Measurements from ENCODE around the gene TIMP4.

Gene TIMP4

GRCh38 chr3:12148183-12148940 is 10.3 kb downstream of the TIMP4 start:
- DNase-seq (ENCODE audit: low read depth in 1 of 2, low spot score in 1 of 2): no peak

- no peak for DNase-seq (ENCODE audit: low read depth in 1 of 2, low spot score in 1 of 2)
Observed at GRCh38 chr3:12147049-12147780, 11.5 kb downstream of the TIMP4 start.

- no peak for DNase-seq (ENCODE audit: low read depth in 1 of 2, low spot score in 1 of 2)
Observed at GRCh38 chr3:12143949-12144504, 14.7 kb downstream of the TIMP4 start.

- DNase-seq (ENCODE audit: low read depth in 1 of 2, low spot score in 1 of 2): no peak
Observed at GRCh38 chr3:12142476-12142875, 16.2 kb downstream of the TIMP4 start.

- DNase-seq (ENCODE audit: low read depth in 1 of 2, low spot score in 1 of 2): no peak
Observed at GRCh38 chr3:12141350-12141749, 17.4 kb downstream of the TIMP4 start.

- no peak for DNase-seq (ENCODE audit: low read depth in 1 of 2, low spot score in 1 of 2)
Observed at GRCh38 chr3:12139111-12139511, 19.6 kb downstream of the TIMP4 start.

- no peak for DNase-seq (ENCODE audit: low read depth in 1 of 2, low spot score in 1 of 2)
Observed at GRCh38 chr3:12138044-12138443, 20.7 kb downstream of the TIMP4 start.

- no peak for DNase-seq (ENCODE audit: low read depth in 1 of 2, low spot score in 1 of 2)
Observed at GRCh38 chr3:12136371-12136770, 22.3 kb downstream of the TIMP4 start.

GRCh38 chr3:12135029-12135657 is 23.6 kb downstream of the TIMP4 start:
- peak in 1 of 2 donors; percentile 17 for DNase-seq (ENCODE audit: low read depth in 1 of 2, low spot score in 1 of 2)

GRCh38 chr3:12132881-12133280 is 25.8 kb downstream of the TIMP4 start:
- no peak for DNase-seq (ENCODE audit: low read depth in 1 of 2, low spot score in 1 of 2)

- DNase-seq (ENCODE audit: low read depth in 1 of 2, low spot score in 1 of 2): no peak
Observed at GRCh38 chr3:12131351-12132090, 27.2 kb downstream of the TIMP4 start.

- no peak for DNase-seq (ENCODE audit: low read depth in 1 of 2, low spot score in 1 of 2)
Observed at GRCh38 chr3:12127391-12127790, 31.3 kb downstream of the TIMP4 start.

GRCh38 chr3:12125772-12126171 is 32.9 kb downstream of the TIMP4 start:
- no peak for DNase-seq (ENCODE audit: low read depth in 1 of 2, low spot score in 1 of 2)

GRCh38 chr3:12121466-12121865 is 37.2 kb downstream of the TIMP4 start:
- no peak for DNase-seq (ENCODE audit: low read depth in 1 of 2, low spot score in 1 of 2)

GRCh38 chr3:12120374-12121140 is 38.2 kb downstream of the TIMP4 start:
- no peak for DNase-seq (ENCODE audit: low read depth in 1 of 2, low spot score in 1 of 2)

- no peak for DNase-seq (ENCODE audit: low read depth in 1 of 2, low spot score in 1 of 2)
Observed at GRCh38 chr3:12117473-12117872, 41.2 kb downstream of the TIMP4 start.

GRCh38 chr3:12116870-12117269 is 41.8 kb downstream of the TIMP4 start:
- DNase-seq (ENCODE audit: low read depth in 1 of 2, low spot score in 1 of 2): no peak

- DNase-seq (ENCODE audit: low read depth in 1 of 2, low spot score in 1 of 2): no peak
Observed at GRCh38 chr3:12115849-12116248, 42.9 kb downstream of the TIMP4 start.

- no peak for DNase-seq (ENCODE audit: low read depth in 1 of 2, low spot score in 1 of 2)
Observed at GRCh38 chr3:12115104-12115503, 43.6 kb downstream of the TIMP4 start.

- no peak for DNase-seq (ENCODE audit: low read depth in 1 of 2, low spot score in 1 of 2)
Observed at GRCh38 chr3:12114251-12114650, 44.5 kb downstream of the TIMP4 start.

Measured in activated T-helper 1 cell treated with anti-CD3 and anti-CD28 coated beads, Interleukin-2, amount 50 U/mL, for 16 hours (primary cell).